ELR (cell line): ENCODE measurements around the gene ZNF385B.

Source experiments
- DNase-seq: peaks from one replicate; pipeline ENCODE4 v3.0.0-alpha.2; 2015; ENCODE audit warnings: low read depth

ZNF385B gene

DNA sequence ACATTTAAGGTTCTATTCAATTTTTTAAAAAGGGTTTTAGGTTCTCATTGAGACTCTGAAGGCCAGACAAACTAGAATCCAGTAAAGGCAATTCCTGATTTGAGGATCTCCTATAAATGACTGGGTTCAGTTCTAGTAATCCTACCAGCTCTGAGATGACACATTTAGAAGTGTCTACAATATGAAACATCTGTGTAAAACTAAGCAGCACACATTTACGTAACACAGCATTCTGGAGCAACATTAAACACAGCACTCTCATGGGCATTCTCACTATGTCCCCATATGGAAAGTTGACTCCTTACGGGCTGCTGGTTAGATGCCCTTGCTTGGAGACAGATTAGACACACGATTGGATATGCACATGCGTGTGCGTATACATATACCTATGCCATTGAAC lies 114.4 kb downstream of the ZNF385B start:
- DNase-seq = no peak

DNA sequence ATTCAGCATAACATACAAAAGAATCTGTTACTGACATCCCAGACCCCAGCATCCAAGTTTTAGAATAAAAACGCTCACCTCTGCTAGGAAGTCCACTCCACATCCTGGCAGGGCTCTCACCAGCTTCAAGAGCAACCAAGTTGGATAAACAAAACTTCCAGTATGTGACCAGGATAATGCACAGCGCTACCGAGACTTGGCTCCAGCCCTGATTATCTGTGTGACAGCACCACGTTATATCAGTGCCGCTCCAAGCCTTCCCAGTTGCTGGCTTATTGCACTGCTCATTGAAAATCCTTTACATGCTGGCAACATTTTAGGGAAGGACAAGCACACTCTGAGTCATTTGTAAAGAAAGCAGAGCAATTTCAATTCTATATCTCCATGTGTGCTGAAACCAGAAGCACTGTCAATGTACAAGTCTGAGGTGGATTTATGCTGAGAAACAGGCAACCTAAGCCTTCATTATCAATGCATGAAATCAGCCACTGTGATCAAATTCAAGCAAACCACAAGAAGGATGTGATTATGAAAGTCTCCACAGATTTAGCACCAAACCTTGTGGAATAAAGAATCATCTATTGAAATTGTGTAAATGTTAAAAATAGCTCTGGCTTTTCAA lies 115.7 kb downstream of the ZNF385B start:
- DNase-seq = no peak

DNA sequence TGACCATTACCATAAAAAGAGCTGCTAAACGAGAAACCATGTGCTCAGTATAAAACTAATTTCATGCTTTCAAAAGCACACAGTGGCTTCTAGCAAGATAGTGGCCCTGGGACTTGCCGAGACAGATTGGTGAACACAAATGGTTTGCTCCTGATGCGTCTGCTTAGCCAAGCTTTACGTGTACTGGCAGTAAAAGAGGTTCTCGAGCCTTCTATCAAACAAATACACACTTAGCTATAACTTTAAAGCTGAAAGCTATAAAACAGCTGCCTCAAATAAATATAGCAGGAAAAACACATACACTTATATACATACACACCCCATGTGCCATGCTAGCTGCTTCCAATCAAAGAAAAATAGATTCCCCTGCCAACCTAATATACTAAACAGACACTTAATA lies 117.0 kb downstream of the ZNF385B start:
- no peak for DNase-seq

DNA sequence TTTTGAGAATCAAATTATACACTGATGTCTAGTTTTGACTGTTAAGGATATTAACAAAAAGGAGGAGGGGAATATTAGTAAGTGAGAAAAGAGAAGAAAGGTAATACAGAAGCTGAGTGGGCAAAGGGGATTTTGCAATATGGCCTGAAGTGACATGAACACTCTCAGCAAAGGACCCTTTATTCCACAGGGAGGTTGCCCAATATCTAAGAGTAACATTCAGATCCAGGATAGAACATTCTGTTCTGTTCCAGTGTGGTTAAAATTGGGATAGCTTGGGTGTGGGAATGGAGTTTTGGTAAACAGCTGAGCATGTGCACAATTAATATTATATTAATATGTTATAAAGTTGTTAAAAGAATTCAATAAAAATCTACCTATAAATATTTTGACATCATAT lies 120.1 kb downstream of the ZNF385B start:
- no peak for DNase-seq

DNA sequence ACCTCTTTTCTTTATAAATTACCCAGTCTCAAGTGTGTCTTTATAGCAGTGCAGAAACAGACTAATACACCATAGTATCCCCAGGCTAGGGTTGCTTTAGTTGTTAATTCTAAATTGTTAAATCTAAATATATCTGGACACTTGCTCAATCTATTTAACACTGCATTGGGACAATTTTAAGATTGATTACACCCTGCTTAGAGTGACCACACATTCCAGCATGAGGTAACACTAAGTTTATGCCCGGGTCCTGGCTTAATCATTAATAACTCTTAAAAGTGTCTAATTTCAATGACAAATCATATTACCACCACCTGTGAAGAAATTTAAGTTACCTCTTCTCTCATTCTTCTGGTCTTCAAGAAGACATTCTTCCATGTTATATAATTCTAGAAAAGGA lies 131.4 kb downstream of the ZNF385B start:
- DNase-seq = no peak

DNA sequence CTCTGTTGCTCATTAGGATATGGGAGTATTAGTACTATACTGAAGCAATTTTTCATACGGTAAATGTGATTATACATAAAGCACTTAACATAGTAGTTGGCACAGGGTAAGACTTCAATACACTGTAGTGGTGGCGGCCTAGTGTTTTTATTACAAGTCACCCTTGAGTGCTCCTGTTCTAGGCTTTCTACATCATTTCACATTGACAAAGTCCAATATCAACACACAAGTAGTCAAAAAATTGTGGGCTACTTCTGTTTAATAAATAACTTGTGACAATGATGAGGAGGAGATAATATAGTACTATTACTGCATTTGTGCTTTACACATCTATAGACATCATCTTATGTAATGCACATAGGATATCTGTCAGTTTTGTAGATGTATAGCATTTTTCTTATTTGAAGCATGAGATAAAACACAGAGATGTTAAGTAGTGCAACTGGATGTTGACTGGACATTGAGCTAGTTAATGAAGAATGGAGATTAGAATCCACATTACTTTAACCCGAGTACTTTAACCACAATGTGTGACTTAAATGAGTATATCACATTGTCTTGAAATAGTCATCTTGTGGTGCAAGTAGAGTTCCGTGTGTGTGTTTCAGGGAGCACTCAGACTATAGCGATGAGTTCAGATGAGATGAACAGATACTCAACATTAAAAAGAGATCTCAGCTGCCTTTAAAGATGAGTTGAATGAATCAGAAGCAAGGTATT lies 134.8 kb downstream of the ZNF385B start:
- no peak for DNase-seq

DNA sequence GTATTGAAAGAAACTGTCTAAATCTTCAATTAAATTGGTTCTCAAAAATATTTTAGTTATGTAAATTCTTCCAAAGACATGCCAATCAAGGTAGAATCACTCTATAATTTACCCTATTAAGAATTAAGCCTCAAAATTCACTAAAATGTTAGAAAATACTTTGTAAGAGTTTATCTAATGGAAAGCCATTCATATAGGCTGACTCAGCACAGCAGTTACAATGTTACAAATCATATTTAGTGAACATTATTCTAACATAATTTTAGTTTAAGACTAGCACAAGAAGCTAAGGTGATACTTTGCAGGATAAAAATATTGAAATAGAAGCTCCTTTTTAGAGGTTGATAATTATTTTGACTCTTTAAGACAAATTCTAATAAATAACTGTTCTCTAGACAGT lies 137.0 kb downstream of the ZNF385B start:
- DNase-seq = no peak

DNA sequence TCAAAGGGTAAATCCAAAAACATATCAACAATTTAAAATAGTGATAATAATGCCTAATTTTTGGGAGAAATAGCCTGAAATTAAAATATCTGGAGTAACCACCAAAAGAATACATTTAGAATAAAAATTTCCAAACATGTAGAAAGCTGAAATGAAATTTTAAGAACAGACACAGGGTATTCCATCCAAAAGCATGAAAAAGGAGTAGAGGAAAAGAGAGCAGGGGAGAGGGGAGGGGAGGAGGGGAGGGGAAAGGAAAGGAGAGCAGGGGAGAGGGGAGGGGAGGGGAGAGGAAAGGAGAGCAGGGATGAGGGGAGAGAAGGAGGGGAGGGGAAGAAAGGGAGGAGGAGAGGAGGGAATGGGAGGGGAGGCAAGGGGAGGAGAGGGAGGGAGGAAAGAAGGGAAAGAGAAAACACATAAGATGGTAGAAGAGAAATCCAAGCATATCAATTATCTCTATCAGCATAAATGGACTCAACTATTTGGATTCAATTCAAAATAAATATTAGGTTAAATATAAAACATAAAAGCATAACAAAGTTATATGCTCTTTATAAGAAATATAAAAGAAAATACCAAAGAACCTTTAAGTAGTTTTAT lies 141.1 kb downstream of the ZNF385B start:
- DNase-seq = no peak

DNA sequence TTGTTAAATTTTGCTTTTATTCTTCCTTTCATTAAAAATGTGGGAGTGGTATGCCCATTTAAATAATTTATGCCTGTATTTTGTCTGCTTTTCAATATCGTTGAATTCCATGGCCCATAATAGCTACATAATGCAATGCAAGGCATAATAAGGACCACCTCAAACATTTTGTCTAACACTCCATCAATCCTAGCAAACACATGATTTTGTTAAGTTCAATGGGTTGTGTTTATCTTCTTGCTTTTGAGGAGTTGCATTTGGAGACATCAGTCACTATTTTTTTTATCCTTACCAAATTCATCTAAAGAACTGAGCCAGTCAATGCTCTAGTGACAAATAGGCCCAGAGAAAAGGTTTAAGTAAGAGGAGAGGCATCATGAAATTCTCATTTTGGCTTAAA lies 145.5 kb downstream of the ZNF385B start:
- DNase-seq = no peak

DNA sequence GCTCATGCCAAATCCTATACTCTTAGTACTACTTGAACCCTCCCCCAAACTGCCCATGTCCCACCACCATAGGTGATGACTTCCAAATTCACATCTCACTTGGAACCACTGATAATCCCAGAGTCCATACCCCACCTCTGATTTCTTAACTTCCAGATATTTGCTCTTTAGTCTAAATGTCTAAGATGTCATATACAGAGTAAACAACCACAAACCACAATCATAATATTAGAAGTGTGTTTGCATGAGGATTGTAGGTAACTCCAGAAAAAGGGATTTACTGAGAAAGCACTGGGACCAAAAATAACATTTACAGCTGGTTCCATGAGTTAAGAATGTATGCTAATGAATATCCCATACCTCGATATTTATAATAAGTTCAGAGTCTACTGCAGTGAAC lies 146.2 kb downstream of the ZNF385B start:
- DNase-seq = no peak

DNA sequence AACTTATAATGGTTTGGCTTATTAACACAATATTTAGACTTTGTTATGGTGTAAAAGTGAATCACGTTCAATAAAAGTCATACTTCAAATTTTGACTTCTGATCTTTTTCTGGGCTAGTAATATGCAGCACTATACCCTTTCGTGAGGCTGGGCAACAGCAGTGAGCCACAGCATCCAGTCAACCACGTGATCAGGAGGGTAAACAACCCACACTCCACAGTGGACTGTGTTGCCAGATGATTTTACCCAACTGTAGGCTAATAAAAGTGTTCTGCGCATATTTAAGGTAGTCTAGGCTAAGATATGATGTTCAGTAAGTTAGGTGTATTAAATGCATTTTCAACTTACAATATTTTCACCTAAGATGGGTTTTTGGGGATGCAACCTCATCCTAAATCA lies 148.6 kb downstream of the ZNF385B start:
- no peak for DNase-seq

DNA sequence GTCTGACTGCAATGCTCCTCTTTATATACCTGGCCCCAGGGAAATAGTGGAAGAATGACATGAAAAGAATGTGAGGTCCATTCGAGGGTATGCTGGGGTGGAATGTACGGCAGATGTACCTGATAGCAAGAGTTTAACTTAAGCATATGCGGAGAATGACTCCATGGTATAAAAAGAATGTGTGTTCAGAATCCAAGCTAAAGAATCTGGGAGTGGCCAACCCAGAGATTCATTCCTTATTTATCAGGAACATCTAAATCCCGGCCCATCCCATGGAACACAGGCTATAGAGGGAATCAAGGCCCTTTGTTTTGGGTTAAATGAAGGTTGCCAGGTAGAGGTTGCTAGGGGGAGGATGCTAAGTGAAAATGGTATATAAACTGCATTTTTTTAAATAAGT lies 150.0 kb downstream of the ZNF385B start:
- no peak for DNase-seq

DNA sequence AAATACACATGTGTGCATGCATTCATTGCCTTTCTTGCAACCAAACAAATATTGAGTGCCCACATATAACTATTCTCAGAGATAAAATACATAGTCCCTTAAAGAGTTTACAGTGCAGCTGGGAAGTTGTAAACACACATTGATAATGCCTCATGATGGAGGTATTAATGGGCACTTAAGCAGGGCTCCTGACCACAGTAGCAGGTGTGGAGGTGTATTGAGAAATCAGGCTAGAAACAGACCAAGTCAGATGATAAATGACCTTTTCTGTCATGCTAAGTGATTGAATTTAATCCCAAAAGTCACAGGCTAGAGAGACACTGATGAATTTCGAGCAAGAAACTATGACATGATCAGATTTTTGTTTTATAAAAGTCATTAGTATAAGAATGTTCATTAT lies 157.7 kb downstream of the ZNF385B start:
- DNase-seq = no peak

DNA sequence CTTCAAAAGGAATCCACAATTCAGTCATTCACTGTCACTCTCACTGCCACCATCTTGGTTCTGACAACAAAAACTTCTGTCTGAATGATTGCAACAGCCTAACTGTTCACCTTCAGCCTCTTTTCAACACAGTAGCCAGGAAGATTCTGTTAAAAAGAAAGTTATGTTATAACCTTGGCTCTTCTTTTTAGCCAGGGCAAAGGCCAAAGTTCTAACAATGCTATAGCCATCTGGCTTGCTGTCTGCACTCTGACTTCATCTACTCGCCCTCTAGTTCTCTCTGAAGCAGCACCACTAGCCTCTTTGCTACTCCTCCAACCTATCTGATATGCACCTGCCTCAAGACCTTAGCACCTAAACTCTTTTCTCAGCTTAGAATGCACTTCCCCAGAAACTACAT lies 158.5 kb downstream of the ZNF385B start:
- DNase-seq = no peak

DNA sequence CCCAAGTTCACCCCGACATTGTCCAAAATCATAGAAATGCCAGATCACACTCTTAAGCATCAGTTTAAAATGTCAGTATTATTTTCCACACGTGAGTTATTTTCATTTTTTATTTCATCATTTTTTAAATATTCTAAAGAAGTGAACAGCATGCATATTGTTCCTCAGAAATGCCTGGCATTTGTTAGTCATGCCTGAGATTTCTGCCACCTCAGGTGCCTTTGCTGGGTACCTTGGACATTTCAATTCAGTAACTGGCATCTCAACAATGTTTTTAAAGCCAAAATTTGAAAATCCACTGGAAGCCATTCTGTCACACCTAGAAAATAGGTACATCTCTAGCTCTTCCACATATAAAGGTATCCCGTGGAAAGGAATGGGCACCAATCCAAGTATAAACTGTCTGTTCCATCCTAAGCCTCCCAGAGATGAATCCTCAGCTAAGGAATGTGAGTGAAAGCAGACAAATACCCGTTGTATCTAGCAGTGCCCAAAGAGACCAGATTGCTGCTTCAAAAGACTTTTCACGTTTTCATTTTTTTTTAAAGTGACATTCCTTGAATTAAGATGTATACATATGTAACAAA lies 159.8 kb downstream of the ZNF385B start:
- peak; percentile 63 for DNase-seq

DNA sequence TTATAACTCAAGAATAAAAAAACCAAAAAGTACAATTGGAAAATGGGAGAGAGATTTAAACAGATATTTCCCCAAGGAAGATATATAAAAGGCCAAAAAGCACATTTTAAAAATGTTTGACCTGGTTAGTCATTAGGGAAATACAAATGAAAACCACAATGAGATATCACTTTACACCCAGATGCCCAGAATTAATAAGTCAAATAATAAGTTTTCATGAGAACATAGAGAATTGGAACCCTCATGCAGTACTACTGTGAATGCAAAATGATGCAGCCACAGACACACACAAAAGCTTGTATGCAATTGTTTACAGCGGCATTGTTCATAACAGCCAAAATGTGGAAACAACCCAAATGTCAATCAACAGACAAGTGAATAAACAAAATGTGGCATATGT lies 165.9 kb downstream of the ZNF385B start:
- DNase-seq = no peak

DNA sequence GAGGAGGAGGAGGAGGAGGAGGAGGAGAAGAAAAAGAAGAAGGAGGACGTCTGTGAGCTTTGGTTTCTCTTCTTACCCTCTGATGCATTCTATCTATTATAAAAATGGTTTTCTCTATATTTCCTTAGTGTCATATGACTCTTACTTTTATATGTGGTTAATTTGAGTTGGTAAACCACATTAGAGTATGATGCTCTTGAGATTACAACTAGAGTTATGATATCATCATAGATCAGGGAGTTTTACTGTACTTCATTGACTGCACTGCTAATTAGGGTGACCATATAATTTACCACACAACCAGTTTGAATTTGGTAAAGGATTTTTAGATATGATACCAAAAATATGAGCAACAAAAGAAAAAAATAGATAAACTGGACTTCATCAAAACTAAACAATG lies 166.4 kb downstream of the ZNF385B start:
- DNase-seq = no peak

DNA sequence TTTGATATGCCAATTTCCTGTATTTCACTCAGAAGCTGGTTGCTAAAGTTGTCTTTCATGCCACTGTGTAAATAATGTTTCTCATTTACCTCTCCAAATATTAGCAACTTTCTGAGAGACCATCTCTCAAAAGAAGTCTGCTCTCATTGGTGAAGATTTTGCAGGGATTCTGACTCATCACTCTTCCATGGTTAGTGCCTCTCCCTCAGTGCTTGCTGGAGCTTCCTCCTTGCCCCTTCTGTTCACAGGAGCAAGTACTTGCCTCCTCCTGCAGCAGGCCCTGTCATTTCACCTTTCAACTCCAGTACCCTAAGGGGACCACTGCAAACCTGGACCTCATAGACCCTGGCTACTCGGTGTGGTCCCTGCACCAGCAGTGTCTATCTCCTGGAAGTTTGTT lies 168.8 kb downstream of the ZNF385B start:
- peak; percentile 24 for DNase-seq

DNA sequence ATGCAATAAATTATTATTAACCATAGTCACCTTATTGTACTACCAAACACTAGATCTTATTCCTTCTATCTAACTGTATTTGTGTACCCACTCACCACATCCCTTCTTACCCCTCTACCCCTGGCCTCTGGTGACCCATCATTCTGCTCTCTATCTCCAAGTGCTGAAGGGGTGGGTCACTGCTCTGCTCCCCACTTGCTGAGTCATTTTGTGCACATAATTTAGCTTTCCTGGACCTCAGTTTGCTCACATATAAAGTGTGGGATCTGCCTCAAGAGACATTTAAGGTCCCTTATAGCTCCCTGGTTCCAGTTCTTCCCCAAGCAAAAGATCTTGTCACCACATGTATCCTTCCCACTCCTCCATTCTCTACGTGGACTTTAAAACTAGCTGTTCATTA lies 169.4 kb downstream of the ZNF385B start:
- peak; percentile 50 for DNase-seq

DNA sequence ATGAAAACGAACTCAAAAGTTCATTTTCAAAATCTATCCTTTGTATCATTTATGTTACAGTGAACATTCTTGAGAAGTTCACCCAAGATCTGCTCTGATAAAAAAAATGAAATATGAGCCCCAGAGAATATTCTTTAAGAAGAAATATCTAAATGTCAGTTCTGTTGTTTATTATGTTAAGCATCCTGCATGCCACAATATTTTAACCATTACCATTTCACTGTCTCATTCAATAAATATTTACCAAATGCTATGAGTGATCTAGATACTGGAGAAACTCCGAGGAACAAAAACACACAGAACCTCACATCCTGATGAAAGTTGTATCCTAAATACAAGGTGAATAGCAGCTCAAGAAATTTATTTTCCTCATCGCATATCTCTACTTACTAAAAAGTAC lies 170.2 kb downstream of the ZNF385B start:
- DNase-seq = peak; percentile 63

DNA sequence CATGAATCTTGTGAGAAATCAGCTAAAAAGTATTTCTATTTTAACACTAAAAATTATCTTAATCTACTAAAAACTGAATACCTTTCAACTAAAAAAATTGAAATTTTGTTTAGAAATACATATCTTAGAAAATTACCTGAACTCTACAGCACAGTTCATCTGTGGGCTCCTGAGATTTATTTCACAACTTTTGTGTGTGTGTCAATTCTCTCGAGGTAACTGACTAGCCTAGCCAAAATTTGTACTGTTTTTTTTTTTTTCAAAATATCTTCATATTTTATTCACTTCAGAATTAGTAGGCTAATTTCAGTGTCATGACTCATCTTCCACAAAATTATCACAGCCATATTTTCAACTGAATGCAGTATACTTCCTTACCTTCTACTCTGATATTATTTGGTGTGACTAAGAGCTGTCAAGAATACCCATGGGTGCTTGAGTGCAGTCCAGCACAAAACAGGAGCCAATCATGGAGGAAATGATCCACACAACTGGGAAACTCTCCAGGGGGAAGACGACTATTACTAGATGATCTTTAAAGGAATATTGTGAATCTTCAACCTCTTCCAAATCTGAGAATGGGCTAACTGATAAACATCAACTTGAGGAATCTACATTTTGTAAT lies 174.6 kb downstream of the ZNF385B start:
- DNase-seq = peak; percentile 33

DNA sequence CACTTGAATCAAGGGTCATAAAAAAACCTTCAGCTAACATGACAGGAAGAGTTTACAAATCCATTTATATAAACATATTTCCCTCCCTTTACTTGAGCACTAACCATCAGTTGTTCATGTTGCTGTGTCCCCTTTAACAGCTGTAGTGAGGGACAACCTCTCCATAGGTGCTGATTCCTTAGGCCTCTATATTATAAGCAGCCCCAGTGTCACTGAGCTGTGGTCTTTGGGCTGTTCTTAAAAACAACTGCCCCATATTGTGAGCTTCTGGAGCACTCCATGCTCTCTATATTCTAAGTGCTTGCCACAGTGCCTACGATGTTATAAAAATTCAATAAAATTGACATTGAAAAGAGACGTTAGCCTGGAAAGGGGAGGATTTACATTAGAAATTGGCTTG lies 175.3 kb downstream of the ZNF385B start:
- no peak for DNase-seq

DNA sequence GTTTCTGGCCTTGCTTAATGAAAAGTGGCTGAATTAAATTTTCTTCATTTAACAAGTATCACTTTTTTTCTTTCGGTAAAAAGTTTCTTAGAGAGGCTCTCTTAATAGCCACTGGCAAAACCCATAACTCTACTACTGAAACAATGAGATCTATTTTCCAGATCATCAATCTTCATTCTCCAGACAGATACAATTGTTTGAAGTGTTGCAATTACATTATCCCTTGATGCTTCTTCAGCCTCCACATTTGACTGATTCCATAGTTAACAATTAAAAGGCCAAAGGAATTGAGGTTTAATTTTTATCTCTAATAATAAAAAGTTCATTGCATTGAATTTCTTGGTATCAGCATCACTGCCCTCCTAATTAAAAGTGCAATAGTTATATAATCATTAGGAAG lies 176.3 kb downstream of the ZNF385B start:
- no peak for DNase-seq
